ENCODE results near the gene MEGF6.

GRCh38 chr1:3442331-3442730 lies 169.0 kb downstream of the MEGF6 start:
- TF ChIP-seq CTCF (conservative IDR thresholded peaks at IDR 0.05) (no peak), EZH2 (IDR thresholded peaks at IDR 0.05; ENCODE audit: low read depth) (no peak)

Measured in PC-9 (cell line).